GM19025 (cell line): ENCODE data around the gene NRXN3.
"Not testable (repeated sequence)": the region's sequence is repeated elsewhere in the genome, so short reads cannot be mapped to it uniquely, and the experiment has no call there.

ENCODE experiments used
- ATAC-seq: cut with Tn5 transposase; IDR thresholded peaks from one replicate; pipeline ENCODE4 v1.9.1; 2021; ENCODE audit warnings: mild to moderate bottlenecking, low read depth, moderate library complexity; ENCODE audit not compliant: unreplicated experiment

Gene NRXN3

DNA sequence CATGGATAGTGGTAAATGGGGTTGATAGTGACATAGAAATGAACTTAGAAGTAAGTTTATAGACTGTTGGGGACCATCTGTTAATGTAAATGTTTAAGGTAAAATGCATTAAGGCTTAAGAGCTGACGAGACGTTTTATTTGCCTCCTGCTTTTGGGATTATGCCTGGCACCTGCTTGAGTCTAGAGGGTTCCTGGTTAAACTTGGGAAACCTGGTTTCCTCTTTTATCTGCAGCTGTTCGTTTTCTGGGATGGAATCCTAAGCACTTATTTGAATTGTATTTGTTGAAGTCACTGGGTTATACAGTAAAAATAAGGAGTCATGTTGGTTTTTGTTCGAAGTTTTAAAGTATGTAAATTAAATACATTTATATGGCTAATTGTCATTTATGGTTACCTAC lies 914.7 kb downstream of the NRXN3 start:
- no peak for ATAC-seq

DNA sequence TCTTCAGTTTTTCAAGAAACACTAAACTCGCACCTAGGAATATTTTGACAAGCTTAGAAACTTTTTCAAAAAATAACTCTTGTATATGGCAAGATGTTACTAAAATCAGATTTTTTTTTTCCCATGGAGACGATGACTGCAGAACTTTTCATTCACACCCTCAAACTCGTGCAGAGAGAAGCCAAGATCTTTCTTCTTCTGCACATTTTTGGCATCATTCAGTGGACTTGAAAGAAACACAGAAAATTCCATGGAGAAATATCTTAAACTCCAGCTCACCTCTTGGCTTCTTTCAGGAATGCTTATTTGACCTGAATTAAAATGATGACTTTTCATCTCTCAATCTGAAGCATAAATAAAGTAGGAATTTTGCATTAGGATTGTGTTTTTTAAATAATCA lies 919.4 kb downstream of the NRXN3 start:
- no peak for ATAC-seq

DNA sequence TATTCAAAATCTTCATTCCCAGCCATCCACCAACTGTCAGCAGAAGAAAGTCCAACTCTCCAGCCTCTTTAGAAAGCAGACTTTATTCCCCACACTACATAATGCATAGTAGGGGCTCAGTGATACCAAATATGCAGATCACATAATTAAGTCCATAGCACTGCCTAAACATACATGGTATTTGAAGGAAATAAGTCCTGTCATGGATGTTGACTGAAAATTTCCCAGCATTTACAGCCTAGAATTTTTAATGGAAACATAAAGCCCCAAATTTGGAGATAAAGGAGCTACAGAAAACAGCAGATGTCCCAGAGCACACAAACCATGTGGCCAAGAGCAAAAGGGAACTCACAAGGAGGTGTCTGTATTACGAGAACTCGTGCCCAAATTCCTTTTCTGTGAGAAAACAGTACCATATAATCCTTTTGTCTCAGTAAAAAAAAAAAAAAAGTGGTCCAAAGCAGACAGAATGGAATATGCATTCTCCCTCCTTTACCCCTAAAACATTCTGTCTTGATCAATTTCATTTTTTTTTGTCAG lies 920.5 kb downstream of the NRXN3 start:
- ATAC-seq: no peak

DNA sequence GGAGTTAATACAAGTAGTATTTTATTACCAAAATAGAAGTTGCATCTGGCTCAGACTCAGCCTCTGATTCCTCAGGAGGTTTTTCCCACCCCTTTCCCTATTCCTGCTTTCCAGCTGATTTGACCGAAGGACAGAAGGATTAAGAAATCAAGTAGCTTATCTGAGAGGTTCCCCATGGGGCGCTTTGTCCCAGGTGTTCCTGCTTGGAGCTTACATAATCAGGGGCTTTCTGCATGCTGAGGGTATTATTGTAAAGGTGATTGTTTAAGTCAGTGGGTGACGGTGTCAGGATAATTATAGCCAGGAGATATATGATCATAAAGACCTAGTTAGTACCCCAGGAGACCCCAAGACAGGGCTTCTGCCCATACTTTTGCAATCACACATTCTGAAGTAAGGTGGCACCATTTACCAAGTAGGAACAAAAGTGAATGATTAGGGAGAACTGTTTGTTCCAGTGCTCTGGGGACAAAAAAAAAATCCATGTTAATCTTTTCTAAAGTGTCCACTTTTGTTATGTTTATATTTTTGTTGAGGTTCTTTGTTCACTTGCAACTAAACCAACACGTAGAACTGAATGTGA lies 921.3 kb downstream of the NRXN3 start:
- no peak for ATAC-seq

DNA sequence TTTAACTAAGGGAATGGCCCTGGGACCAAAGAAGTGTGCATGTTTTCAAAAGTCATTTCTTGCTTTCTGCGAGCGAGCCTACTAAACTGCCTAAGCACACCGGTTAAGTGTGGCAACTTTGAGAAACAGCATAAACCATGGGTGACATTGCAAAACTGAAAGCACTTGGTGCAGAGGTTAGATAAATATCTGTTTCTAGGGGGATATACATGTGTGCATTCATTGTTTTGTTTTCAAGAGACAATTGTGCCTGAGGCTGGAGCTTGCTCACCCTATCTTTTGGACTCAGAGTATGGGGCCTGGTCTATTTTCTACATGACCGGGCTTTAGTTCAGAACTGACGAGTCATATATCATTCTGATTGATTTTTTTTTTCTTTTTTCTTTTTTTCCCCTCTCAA lies 923.4 kb downstream of the NRXN3 start:
- no peak for ATAC-seq

DNA sequence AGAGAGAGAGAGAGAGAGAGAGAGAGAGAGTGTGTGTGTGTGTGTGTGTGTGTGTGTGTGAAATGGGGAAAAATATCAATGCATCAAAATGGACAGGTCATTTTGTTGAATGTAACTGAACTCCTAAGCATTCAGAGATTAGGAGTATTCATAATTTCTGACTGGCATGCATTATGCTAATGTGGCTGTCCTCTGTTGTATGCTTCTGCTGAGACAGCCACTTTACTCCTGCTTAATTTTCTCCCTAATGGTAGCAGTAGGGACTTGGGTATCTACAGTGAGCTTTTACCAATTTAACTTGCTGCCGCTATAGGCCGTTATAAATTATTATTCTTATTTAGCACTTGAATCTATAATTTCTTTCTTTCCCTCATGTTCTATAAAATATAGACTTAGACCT lies 924.8 kb downstream of the NRXN3 start:
- ATAC-seq: no peak

DNA sequence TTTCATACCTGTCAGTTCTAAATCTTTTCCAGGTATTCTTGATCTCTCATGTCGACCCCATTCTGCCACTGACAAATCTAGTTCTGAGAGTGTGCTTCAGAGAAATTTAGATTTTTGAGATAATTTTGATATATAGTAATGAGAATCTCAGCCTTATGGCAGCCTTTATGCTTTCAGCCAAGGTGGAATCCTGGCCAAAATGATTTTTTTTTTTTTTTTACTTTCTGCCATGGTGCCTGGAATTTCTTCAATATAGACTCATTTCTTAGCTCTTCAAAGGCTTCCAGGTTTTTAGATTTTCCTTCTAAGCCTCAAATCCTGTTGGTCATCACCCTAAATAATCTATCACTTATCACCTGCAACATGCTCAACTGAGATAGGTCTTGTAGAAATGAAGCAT lies 926.6 kb downstream of the NRXN3 start:
- no peak for ATAC-seq

DNA sequence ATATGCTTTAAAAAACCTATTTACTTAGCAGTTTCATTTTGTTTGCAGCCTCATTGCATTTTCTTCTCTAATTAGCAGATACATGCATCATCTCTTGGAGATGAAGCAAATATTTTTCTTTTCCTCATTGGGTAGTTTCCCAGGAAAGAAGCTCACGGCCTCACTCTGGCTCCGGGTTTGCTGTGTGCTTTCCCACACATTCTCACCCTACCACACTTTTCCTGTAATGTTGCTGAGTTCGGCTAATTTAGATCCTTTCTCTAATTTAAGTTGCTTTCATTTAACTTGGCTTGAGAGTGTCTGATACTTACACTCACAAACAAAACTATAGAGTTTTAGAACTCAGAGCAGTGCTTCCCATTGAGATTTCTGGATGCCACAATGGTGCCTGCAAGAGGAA lies 928.2 kb downstream of the NRXN3 start:
- ATAC-seq: no peak

DNA sequence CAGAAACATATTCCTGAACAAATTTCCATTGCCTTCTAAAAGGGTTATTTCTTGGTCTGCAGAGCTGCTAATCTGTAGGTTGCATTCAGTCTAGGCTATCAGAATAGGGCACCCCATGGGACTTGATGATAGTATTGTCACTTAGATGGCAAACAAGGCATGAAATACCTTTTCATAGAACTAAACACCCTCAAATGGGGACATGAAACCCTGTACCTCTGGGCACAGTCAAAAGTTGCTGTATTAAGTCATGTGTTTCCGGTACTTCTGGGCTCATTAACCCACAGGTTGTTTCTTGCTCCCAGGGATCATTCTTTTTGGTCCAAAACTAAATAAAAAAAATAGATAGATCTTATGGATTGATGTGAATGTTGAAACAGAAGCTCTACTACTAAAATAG lies 930.4 kb downstream of the NRXN3 start:
- ATAC-seq: no peak

DNA sequence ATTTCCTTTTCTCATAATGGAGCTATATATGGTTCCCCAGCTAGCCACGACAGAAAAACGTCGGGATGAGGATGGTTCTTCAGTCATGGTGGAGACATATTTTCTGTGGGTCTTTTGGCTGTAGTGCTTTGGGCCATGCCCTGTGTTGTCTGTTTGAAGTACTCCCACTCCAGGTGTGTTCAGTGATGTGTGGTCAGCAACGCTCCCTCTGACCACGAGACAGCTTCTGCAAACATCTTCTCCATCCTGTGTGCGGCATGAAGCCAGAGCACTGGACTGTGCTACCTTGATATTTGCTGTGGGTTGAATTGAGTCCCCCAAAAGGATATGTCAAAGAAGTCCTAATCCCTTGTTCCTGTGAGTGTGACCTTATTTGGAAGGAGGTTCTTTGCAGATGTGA lies 931.2 kb downstream of the NRXN3 start:
- no peak for ATAC-seq

DNA sequence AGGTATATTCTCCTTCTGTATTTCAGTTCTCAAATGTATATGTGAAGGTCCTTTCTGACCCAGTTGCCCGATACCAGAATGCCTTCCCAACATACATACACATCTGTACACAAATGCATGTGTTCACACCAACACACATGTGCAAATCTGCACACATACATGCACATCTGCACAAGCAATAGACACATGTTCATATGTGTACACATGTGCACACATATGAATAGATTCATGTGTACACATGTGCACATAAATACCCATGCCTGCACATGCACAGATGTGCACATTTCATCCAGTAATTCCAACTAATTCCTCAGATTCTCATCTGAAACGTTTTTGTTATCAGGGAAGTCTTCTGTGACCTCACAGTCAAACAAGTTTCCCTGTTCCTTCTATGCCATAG lies 933.6 kb downstream of the NRXN3 start:
- ATAC-seq: no peak

DNA sequence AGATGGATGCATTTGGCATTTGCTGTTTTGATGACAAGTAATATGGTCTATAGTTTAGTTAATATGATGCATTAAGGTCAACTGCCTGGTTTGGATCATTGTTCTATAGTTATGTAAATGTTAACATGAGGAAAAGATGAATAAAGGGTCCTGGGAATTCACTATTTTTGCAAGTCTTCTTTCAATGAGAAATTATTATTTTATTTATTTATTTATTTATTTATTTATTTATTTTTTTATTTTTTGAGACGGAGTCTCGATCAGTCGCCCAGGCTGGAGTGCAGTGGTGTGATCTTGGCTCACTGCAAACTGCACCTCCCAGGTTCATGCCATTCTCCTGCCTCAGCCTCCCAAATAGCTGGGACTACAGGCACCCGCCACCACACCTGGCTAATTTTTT lies 940.4 kb downstream of the NRXN3 start:
- not testable (repeated sequence) for ATAC-seq

DNA sequence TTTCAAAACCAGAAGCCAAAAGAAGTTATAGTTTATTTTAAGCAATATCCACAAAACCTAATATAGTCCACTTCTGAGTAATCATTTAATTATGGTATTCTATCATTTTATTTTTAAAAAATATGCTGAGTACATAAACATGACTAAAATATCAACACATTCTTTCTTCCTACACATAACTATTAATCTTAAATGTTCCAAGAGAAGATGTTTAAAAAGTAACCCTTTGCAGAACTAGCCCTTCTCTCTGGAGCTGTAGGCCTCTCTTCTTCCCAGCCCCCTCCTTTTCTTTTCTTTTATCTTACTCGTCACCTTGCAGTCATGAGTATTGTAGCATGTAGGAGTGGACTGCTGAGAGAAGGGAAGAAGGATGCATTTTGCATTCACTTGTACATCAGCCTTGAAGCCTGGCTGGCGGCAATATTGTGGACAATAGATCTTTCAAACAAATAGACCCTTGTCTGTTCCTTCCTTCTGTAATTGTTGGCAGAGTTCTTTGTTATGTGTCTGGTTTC lies 941.9 kb downstream of the NRXN3 start:
- no peak for ATAC-seq

DNA sequence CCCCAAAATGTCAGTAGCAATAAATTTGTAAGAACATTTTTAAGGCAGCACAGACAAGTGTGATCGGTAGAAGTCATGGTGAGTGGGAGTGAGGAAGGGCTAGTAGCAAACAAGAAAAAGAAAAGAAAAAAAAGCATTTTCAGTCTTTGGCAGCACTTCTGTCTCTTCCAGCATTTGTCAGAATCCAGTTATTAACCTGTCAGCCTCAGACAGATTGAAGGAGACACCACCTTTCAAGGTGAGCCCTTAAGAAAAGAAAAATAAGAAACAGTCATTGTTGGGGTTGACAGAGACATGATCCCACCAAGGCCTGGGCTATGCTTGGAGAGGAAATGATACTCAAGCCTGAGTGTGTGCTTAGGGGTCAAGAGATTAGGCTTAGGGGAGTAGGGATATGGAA lies 947.4 kb downstream of the NRXN3 start:
- no peak for ATAC-seq

DNA sequence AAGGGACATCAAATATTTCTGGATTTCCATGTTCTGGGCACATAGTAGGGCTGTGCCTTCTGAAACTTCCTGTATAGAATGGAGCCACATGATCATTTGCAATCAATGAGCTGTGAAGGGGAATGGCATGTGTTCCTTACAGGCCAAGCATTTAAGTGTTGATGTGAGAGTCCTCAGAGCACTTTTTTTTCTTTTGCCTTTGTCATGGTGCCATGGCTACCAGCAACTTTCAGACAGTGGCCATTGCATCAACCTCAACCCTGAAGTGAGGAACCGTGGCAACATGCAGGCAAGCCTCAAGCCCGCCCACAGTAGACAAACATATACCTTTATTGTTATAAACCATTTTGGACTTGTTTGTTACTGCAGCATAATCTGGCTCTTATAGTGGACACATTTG lies 948.1 kb downstream of the NRXN3 start:
- ATAC-seq: no peak

DNA sequence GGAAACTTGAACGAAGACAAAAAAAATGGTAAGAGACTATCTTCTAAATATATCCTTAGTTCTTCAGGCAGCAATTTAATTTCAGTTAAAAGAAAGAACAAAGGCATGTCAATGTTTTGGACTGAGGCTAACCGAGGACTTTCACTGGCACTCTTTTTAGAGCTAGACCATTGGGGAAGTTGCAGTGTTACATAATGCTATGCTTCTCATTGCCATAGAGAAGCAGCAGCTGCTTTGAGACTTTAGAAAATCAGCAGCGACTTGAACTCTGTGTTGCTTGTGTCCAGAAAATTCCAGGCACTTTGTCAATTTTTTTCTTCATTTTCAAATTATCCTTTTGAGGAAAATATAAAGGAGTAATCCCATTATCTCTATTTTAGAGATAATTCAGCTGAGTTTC lies 964.2 kb downstream of the NRXN3 start:
- ATAC-seq: no peak

DNA sequence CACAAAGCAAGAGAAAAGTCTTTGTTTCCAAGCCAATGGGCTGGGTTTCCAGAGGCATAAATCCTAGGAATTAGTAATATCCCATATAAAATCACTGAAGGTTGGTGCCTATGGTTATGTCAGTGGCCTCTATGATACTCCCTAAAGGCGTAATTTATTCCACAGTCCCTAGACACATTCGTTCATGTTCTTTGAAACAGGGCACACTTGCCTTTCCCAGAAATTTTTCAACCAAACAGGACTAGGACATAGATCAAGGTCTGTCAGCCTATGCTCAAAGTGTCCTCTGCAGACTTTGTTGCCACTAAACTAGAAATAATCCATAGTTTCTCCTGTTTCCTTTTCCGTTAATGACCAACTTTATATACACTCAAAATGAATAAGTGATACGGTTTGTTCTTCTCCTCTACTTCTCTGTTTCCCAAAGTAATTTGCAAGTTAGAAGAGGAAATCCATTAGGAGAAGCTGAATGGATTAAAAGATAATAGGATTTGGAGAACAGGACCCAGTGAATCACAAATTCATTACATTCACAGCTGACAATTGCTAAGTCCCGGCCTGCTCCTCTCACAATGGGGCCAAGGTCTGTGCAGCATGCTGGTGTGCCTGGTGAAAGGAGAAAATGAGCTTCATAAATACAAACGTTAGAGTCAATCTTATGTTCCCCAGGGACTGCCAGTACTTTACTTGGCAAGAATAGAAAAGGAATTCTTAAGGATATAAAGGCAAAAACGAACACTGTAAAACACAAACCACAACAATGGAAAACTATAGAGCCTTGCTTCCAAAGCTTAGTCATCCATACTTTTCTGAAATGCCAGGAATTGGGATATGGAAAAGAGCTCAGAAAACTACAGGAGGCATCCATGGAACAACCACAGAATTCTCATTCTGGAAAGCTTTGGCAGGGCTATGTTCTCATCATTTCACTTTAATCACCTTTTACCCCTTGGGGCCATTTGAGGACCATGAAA lies 966.2 kb downstream of the NRXN3 start:
- ATAC-seq: no peak

DNA sequence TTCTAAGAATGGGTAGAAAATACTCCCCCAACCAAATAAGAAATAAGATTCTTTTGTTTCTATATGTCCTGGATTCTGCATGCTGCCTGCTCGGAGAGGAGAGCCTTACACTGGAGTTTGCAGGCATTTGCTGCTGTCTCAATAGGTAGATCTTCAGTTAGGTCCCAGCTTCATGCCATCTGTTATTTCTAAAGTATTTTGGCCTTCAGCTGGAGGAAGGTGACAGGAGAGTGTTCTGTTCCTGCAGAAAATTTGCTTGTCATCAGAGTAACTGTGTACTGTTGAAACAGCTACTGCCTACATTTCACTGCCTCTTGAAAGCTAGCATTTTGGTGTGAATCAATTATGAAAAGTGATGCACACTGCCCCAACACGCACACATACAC lies 966.9 kb downstream of the NRXN3 start:
- no peak for ATAC-seq

DNA sequence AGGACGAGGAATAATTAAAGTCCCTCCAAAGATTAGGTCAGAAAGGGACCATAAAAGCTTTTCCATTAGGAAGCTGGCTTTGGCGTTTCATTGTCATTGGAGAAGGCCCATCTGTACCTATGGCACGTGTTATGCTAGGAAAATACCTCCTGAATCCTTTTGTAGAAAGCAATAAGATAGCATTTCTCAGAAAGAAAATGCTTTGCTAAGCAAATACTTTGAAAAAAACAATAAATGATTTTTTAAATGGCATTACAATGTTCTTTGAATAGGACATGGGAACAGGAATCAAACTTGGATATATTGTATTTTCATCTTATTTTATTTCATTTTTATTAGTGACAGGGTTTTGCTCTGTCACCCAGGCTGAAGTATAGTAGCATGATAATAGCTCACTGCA lies 967.7 kb downstream of the NRXN3 start:
- ATAC-seq: no peak

DNA sequence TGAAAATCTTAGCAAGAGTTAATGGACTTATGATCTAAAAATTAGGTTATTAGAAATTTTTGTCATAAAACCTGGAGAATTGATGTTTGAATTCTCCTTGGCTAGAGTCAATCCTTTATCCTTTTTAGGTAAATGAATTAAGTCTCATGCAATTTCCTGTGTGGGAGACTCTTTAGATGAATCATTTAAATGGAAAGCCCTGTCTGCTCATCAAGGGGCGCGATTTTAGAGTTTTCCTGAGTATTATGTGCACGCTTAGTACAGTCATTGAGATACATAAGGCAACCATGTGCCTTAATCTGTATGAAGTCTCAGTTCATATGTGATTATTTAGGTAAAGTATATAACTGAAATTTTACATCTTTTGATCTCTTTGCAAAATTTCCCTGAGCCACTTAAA lies 974.7 kb downstream of the NRXN3 start:
- no peak for ATAC-seq

DNA sequence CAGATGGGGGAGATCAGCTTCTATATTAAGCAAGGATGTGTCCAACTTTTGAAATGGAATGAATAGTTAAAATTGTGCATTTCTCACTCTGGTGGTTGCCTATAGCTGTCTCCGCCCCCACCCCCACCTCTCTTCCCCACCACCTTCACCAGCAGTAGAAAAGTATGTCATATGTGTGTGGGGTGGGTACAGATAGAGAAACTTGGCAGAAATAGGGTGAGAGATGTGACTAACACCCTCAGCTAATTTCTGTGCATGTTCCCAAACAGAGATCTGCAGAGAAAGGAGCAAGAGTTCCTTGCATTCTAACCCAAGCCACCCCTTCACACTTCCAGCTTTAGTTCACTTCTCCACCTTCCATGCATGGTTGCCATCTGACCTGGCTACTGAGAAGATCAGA lies 980.1 kb downstream of the NRXN3 start:
- ATAC-seq: no peak

DNA sequence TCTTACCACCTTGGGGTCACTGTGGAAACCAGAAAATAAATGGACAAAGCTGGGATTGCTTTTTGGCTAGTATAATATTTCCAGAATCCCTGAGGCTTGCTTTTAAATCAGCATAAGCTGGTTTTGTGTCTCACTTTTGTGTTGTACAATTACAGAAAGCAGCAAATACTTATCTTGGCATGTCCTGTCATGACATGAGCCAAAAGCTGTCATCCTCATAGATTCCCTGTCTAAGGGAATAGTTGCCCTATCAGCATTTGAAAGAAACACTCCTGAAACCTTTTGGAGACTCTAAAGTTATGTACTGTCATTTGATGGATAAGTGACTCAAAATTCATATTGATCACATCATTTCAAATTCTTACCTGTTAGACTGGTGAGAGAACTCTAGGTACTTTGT lies 987.2 kb downstream of the NRXN3 start:
- no peak for ATAC-seq
